Cardiac fibroblast (primary cell): ENCODE measurements around the gene PCSK5.

ENCODE experiments used
- DNase-seq, 2 donors: peaks; one replicate each; pipeline versions ENCODE4 v3.0.0 to v3.0.0-alpha.2; 2010; ENCODE audit warnings: low read depth in 2 of 2
- H3K4me3 ChIP-seq, 2 donors: replicated peaks in 1 of 2; 1 replicate in 1 of 2; 2 replicates in 1 of 2; pipeline ENCODE4 v1.5.1; 2011; ENCODE audit warnings: low read depth in 2 of 2, low read length in 2 of 2, mild to moderate bottlenecking in 2 of 2, moderate library complexity in 1 of 2
- TF ChIP-seq, protein P1 (sequence below): IDR thresholded peaks from one replicate; pipeline ENCODE4 v1.5.1; 2011; ENCODE audit warnings: low read depth, mild to moderate bottlenecking, low read length, inconsistent platforms

The PCSK5 gene

GRCh38 chr9:76292246-76292645, 401.8 kb downstream of the PCSK5 start:
- TF ChIP-seq, protein P1, sequence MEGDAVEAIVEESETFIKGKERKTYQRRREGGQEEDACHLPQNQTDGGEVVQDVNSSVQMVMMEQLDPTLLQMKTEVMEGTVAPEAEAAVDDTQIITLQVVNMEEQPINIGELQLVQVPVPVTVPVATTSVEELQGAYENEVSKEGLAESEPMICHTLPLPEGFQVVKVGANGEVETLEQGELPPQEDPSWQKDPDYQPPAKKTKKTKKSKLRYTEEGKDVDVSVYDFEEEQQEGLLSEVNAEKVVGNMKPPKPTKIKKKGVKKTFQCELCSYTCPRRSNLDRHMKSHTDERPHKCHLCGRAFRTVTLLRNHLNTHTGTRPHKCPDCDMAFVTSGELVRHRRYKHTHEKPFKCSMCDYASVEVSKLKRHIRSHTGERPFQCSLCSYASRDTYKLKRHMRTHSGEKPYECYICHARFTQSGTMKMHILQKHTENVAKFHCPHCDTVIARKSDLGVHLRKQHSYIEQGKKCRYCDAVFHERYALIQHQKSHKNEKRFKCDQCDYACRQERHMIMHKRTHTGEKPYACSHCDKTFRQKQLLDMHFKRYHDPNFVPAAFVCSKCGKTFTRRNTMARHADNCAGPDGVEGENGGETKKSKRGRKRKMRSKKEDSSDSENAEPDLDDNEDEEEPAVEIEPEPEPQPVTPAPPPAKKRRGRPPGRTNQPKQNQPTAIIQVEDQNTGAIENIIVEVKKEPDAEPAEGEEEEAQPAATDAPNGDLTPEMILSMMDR, result no peak
- peak in 1 of 2 donors; percentile 47 for DNase-seq
- H3K4me3 ChIP-seq, result no peak overlapping the region

- DNase-seq, result no peak
- TF ChIP-seq, protein P1, result no peak
- no peak overlapping the region for H3K4me3 ChIP-seq
Measured at GRCh38 chr9:76292658-76293057, 402.2 kb downstream of the PCSK5 start.

GRCh38 chr9:76294301-76294700, 403.8 kb downstream of the PCSK5 start:
- no peak for DNase-seq
- H3K4me3 ChIP-seq, result no peak overlapping the region
- TF ChIP-seq, protein P1, result no peak

GRCh38 chr9:76296561-76297310, 406.3 kb downstream of the PCSK5 start:
- no peak overlapping the region for H3K4me3 ChIP-seq
- DNase-seq, result no peak
- TF ChIP-seq, protein P1, result no peak

GRCh38 chr9:76297721-76298239, 407.3 kb downstream of the PCSK5 start:
- DNase-seq, result peak; percentile 36 to 45
- TF ChIP-seq, protein P1, result no peak
- H3K4me3 ChIP-seq, result no peak overlapping the region

DNA sequence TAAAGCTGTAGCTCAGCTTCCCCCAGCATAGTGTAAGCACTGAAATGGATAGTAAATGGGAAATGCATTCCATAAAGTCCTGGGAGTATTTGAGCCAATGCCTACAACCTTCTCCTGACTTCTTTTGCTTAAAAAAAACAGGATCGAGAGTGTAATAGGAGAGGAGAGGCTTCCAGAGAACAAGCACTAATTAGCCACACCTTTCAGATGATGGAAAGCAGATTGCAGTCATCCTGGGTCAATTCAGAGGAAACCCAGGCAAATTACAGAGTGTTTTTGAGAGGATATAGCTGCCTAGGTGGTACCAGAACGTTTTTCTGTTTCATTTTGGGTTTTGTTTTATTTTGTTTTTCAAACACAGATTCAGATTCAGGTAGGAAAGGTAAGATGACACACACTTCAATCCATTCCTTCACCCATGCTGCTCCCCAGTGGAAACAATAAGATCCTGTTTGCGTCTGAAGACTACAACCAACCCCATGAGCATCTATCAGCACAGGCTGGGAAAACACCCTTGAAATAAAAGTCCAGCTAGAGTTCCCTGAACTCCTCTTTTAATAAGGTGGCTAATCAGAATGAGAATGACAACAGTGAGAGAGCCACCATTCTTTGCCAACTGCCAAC, 408.2 kb downstream of the PCSK5 start:
- TF ChIP-seq, protein P1, result no peak
- H3K4me3 ChIP-seq, result no peak overlapping the region
- no peak for DNase-seq
